Stimulated activated CD4-positive, alpha-beta T cell treated with anti-CD3 and anti-CD28 coated beads, Interleukin-4, amount 100 ng/mL, for 4 hours (primary cell): ENCODE data around the gene KCNH1.

Experiments
- DNase-seq, 2 experiments: peaks; one replicate each; pipeline ENCODE4 v3.0.0-alpha.2; 2020

The KCNH1 gene

GRCh38 chr1:210794445-210794844, 339.5 kb downstream of the KCNH1 start:
- no peak for DNase-seq

GRCh38 chr1:210792250-210793102, 341.5 kb downstream of the KCNH1 start:
- DNase-seq: no peak

- DNase-seq: no peak
Measured at GRCh38 chr1:210790196-210790595, 343.8 kb downstream of the KCNH1 start.

GRCh38 chr1:210787800-210788199, 346.1 kb downstream of the KCNH1 start:
- DNase-seq: no peak

GRCh38 chr1:210786546-210786945, 347.4 kb downstream of the KCNH1 start:
- DNase-seq: no peak

DNA sequence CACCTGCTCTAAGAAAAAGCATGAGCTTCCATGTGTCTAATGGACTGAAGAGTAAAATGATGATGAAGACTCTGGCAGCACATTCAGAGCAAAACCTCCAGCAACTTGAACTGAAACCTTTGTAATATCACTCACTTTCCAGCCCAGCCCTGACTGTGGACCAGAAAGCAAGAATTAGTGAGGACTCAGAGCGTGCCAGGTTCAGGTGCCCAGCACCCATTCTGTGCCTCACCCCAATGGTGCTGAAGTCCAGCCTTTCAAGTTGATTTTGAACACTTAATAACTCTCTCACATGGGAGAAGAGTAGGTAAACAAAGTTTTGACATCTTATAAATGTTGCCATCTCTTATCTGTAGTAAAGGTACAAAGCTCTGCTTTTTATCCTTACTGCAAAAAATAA, 350.0 kb downstream of the KCNH1 start:
- DNase-seq: no peak

DNA sequence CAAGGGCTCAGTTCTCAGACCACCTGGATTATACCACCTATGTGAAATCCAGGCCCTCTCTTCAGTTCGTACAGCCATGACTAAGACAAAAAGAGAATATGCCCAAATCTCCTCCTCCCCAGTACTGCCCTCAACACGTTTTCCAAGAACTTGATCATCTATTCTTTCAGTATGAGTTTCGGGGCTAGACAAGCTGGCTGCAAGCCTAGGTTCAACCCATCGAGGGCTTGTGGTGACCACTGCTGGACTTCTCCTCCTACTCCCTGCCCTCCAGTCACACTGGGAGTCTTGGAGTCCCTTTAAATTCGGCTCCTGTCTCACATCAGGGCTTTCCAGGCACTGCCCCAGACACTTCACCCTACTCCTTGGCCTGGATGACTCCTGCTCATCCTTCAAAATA, 352.3 kb downstream of the KCNH1 start:
- DNase-seq: no peak

- DNase-seq: no peak
Measured at GRCh38 chr1:210779269-210779668, 354.7 kb downstream of the KCNH1 start.

- no peak for DNase-seq
Measured at GRCh38 chr1:210777914-210778313, 356.0 kb downstream of the KCNH1 start.

DNA sequence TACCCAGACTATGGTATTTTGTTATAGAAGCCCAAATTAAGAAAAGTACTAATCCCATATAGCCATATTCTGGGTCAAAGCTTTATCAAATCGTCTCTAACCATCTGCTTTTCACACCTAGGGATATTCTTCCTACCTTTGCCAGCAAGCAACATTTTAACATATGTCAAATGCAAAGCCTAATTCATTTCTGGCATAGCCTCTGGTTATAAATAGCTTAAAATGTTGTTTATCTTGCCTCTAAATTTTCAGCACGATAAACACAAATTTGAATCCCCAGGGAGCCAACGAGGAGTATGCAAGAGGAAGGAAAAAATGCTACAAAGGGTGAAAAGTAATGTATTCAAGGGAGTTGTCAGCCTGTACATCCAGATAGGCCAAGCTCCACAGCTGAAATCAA, 357.2 kb downstream of the KCNH1 start:
- DNase-seq: no peak

GRCh38 chr1:210775289-210775688, 358.7 kb downstream of the KCNH1 start:
- DNase-seq: no peak

- DNase-seq: no peak
Measured at GRCh38 chr1:210773450-210773849, 360.5 kb downstream of the KCNH1 start.

- no peak for DNase-seq
Measured at GRCh38 chr1:210771131-210771530, 362.8 kb downstream of the KCNH1 start.

DNA sequence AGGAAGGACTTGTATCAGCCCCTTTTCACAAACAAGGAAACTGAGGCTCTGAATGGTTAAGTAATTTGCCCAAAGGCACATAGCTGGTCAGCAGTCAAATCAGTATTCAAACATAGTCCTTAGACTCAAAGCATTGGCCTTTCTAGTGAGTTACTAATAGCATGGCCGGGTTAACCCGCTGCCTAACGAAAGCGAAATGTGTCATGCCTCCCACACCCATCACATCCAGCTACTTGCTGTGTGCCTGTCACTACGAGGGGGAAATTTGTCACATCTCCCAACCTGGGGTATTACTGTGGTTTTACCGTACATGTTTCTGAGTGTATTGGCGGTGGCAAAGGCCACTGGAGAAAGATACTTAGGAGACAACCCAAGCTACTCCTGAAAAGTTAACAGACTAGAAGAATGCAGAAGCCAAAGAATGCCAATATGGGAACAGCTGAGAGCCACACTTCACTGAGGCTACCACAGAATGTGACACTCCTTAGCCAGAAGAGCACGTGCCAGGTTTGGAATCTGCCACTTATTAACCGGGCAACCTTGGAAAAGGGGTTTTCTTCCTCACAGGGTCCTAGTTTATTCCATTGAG, 363.5 kb downstream of the KCNH1 start:
- no peak for DNase-seq

DNA sequence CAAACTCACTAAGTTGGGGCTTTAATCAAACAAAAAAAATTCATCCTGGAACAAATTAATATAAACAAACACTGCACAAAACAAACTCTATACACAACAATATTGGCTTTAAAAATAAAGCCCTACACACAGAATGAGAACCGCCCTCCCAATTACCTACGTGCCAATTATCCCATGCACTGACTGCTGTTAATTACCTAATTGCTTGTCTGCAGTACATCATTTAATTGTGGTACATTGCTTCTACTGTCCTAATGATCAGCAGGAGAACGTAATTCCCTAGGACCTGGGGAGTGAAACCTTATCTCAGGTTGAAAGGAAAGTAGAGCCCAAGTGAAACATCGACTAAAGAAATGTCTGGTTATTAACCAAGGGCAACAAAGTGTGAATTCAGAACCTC, 364.5 kb downstream of the KCNH1 start:
- no peak for DNase-seq

GRCh38 chr1:210764536-210764935, 369.4 kb downstream of the KCNH1 start:
- DNase-seq: no peak

- DNase-seq: no peak
Measured at GRCh38 chr1:210758761-210759160, 375.2 kb downstream of the KCNH1 start.

DNA sequence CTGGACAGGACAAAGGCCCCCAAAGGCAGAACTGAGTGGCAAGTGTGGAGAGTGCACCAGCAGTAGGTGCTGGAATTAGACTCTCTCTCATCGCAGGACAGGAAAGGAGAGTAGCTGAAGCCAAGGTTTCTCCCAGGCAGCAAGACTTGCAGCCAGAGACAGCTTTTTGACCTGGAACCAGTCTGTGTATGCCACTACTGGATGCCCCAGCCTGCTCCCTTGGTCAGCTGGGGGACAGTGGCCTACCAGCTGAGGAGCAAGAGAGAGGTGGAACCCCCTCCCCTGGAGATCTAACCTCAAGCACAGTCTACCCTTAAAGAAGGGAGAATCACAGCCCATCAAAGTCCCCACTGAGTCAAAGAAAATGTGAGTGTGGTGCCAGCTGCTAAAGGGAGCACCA, 375.7 kb downstream of the KCNH1 start:
- no peak for DNase-seq

DNA sequence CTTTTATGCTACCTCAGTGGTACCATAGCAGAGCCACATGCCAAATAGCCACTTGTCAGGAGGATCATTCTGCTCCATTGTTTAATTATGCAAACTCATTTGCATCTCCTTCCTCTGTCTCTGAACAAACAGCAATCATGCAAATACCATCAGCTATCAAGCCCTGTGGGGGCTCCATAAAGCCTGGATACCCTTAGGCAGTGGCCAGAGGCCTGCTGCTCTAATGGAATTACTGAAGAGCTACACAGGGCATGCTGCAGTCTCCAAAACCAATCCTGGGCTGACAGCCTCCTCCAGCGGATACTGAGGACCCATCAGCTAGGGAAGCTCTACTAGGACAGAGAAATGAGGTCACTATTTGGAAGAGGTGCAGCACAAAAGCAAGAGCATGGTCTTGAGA, 376.3 kb downstream of the KCNH1 start:
- DNase-seq: no peak

- DNase-seq: no peak
Measured at GRCh38 chr1:210755991-210756659, 377.8 kb downstream of the KCNH1 start.

DNA sequence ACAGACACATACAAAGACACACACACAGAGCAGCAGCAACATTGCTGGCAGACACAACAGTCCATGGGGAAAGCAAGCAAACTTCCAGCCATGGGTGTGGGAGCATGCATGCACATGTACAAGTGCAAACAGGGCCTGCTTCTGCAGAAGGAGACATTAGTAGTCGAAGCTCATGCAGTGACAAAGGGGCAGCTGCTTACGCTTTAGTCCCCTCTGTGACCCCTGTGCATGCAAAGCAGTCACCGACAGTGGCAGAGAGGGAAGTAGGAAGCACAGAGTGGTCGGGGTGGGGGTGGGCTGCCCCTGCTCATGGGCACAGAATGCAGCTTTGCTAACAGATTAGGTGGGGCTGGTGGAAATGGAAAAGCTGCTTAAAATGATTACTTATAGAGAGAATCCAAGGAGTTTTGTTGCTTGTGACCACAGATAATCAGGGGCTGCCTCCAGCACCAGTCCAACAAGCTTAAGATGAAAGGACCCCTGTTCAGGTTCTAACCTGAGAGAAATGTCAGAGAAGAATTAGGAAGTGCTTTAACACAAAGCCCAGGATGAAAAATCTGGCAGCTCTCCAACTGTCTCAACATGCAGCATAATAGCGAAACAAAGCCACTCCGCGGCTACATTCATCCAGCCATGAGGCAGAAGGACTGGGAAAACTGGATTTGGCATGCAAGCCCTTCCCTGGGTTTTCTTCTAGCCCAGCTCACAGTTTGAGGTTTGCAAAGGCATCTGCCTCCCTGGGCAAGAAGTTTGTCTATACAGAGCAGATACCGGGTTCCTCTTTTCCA, 378.9 kb downstream of the KCNH1 start:
- DNase-seq: no peak

- no peak for DNase-seq
Measured at GRCh38 chr1:210751911-210752310, 382.0 kb downstream of the KCNH1 start.

- DNase-seq: no peak
Measured at GRCh38 chr1:210750468-210750867, 383.5 kb downstream of the KCNH1 start.
